Stimulated activated CD8-positive, alpha-beta memory T cell treated with anti-CD3 and anti-CD28 coated beads, Interleukin-7, amount 100 ng/mL, for 4 hours (primary cell): Measurements from ENCODE around the gene PSD2.

Experiments used
- DNase-seq, 2 donors: peaks; one replicate each; pipeline ENCODE4 v3.0.0-alpha.2; 2020; ENCODE audit warnings: low read depth in 2 of 2

PSD2 gene

DNA sequence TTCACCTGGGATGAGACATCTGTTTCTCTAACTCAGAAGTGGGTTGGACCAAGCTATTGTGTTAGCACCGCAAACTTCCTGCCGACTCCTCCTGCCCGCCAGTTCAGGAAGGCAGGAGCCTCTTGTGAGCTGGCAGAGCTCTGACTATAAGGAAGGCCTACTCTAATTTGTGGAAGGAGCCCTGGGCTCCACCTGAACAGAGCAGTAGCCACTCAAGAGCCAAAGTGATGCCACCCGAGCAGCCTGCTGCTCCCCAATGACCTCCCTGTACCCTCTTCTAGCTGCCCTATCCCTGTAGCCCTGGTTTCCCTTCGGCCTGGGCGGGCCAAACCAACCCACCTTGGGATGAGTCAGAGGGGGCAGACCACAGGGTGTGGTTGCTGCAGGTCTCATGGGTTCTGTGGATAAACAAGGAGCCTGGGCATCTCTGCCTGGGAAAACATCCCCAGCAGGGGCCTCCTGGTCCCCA is 81.6 kb downstream of the PSD2 start:
- DNase-seq, result no peak

DNA sequence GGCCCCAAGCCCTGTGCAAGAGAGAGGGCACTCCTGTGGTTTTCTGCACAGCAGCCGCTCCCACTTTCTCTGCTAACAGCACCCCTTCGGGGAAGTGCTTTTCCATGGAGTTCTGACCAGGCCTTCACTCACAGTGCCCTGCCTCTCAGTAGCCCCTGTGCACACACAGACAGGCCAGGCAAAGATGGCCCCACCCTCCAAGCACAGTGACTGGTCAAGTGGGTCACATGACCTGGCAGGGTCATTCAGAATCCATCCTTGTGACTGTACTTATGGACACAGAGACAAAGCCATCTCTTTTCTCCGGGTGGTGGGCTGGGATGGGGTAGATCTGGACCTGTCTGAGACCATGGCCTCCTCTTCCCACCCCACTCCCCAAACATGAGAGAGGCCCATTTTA is 82.5 kb downstream of the PSD2 start:
- no peak for DNase-seq

- no peak for DNase-seq
These were observed 85.0 kb downstream of the PSD2 start for GRCh38 chr5:139880416-139881142.

- DNase-seq, result no peak
These were observed 85.6 kb downstream of the PSD2 start for GRCh38 chr5:139881143-139881733.

DNA sequence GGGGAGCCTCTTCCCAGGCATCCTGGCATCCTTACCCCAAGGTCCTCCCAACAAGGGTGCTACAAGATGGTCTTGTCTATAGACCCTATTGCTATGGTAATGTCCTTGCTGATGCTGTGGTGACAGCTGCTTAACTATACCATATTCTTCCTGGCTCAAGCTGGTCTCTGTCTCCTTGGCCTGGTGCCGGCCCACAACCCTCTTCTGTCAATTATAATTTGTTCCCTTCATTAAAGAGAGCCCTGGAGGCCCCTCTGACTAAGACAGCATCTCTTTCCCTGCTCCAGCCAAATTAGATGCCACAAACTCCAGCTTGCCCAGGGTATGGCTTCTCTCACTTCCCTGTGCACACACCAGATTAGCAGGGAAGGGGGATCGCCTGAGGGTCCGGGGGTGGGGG is 86.7 kb downstream of the PSD2 start:
- DNase-seq, result no peak

- no peak for DNase-seq
These were observed 87.4 kb downstream of the PSD2 start for GRCh38 chr5:139882961-139883539.

DNA sequence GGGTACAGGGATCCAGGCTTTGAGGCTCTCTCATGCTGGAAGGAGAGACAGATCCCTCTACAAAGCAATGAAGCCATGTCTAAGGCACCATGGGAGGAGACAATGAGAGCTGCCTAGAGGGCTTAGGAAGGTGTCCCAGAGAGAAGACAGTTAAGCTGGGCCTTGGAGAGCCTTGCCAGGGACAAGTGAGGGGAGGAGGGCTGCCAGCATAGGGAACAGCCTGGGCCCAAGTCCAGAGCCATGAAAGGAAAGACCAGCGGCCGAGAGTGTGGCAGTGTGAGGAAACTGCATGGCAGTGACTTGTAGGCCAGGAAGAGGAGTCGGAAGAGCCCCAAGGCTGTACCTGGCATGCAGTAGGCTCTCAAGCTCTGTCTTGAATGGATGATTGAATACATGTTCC is 88.5 kb downstream of the PSD2 start:
- DNase-seq, result no peak

- DNase-seq, result no peak
These were observed 89.1 kb downstream of the PSD2 start for GRCh38 chr5:139884734-139885133.

GRCh38 chr5:139885172-139885856 is 89.7 kb downstream of the PSD2 start:
- no peak for DNase-seq

DNA sequence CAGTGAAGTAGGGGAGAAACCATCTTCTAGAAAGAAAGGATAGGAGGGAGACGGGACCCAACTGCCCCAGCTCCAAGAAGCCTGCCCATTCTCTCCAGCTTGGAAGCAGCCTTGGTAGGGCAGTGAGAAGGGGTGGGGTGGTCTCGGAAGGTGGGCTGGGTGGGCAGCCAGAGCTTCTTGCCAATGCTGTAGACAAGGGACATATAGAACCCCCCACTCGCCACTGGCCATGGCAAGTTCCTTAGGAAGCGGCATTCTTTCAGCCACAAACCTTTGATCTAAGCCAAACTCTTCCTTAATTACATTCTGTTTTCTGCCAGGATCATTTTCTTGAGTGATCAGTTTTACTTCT is 90.2 kb downstream of the PSD2 start:
- no peak for DNase-seq

- DNase-seq, result no peak
These were observed 90.6 kb downstream of the PSD2 start for GRCh38 chr5:139886213-139886612.

DNA sequence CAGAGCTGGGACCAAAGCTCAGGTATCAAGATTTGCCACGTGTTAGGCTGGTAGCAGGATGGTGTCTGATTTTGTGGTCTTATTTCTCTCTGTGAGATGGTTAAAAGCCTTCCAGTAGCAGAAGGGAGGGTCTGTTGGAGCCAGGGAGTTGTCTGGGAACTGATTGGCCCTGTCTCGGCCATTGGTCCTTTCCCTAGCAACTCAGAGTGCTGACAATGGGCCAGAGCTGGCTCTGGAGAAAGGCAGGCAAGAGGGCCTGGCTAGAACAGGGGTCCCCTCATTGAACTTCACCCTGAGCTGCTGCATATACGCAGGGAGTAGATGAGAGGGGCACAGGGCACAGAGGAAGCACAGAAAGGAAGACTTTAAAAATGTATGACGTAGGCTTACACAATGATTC is 92.8 kb downstream of the PSD2 start:
- DNase-seq, result no peak

GRCh38 chr5:139889410-139889809 is 93.8 kb downstream of the PSD2 start:
- DNase-seq, result no peak

GRCh38 chr5:139893873-139894272 is 98.3 kb downstream of the PSD2 start:
- no peak for DNase-seq
